HG03103 (cell line): ENCODE measurements around the gene SWAP70.
"Not testable (repeated sequence)": the region's sequence is repeated elsewhere in the genome, so short reads cannot be mapped to it uniquely, and the experiment has no call there.

ENCODE experiments used
- ATAC-seq: cut with Tn5 transposase; IDR thresholded peaks from one replicate; pipeline ENCODE4 v1.9.1; 2021; ENCODE audit warnings: low read depth; ENCODE audit not compliant: unreplicated experiment

SWAP70 gene

GRCh38 chr11:9663699-9664275 lies at the start of gene SWAP70:
Gene SWAP70 (plus strand): TSS chr11:9664077. CDS start chr11:9664180, 103 bp downstream.
- ATAC-seq, result peak; percentile 80

- peak; percentile 49 for ATAC-seq
Observed at GRCh38 chr11:9615031-9615451, 48.8 kb upstream of the SWAP70 start.

- ATAC-seq, result no peak
Observed at GRCh38 chr11:9616042-9616675, 47.7 kb upstream of the SWAP70 start.

GRCh38 chr11:9616858-9617257 lies 47.0 kb upstream of the SWAP70 start:
- no peak for ATAC-seq

GRCh38 chr11:9617940-9618339 lies 45.9 kb upstream of the SWAP70 start:
- ATAC-seq, result no peak

GRCh38 chr11:9619004-9619403 lies 44.9 kb upstream of the SWAP70 start:
- no peak for ATAC-seq

- ATAC-seq, result no peak
Observed at GRCh38 chr11:9619971-9620370, 43.9 kb upstream of the SWAP70 start.

GRCh38 chr11:9622353-9622752 lies 41.5 kb upstream of the SWAP70 start:
- ATAC-seq, result not testable (repeated sequence)

- ATAC-seq, result not testable (repeated sequence)
Observed at GRCh38 chr11:9623053-9623452, 40.8 kb upstream of the SWAP70 start.

- no peak for ATAC-seq
Observed at GRCh38 chr11:9624448-9624847, 39.4 kb upstream of the SWAP70 start.

- no peak for ATAC-seq
Observed at GRCh38 chr11:9625162-9625561, 38.7 kb upstream of the SWAP70 start.

- no peak for ATAC-seq
Observed at GRCh38 chr11:9625728-9626127, 38.1 kb upstream of the SWAP70 start.

GRCh38 chr11:9626496-9627394 lies 37.1 kb upstream of the SWAP70 start:
- no peak for ATAC-seq

- no peak for ATAC-seq
Observed at GRCh38 chr11:9629064-9629463, 34.8 kb upstream of the SWAP70 start.

GRCh38 chr11:9633679-9634078 lies 30.2 kb upstream of the SWAP70 start:
- ATAC-seq, result no peak

- no peak for ATAC-seq
Observed at GRCh38 chr11:9636691-9637090, 27.2 kb upstream of the SWAP70 start.

GRCh38 chr11:9639099-9639498 lies 24.8 kb upstream of the SWAP70 start:
- ATAC-seq, result no peak

GRCh38 chr11:9639985-9640384 lies 23.9 kb upstream of the SWAP70 start:
- no peak for ATAC-seq

- ATAC-seq, result no peak
Observed at GRCh38 chr11:9642894-9643293, 21.0 kb upstream of the SWAP70 start.

GRCh38 chr11:9643751-9644150 lies 20.1 kb upstream of the SWAP70 start:
- ATAC-seq, result no peak

- ATAC-seq, result no peak
Observed at GRCh38 chr11:9645881-9646280, 18.0 kb upstream of the SWAP70 start.
